Vagina (tissue), 2 donors: ENCODE data around the gene RPS19. TPM values are rescaled to one million over a fixed set of nuclear protein-coding genes. Genes with fewer than 3 reads are reported as not detected.

Source experiments
- DNase-seq, 2 donors: peaks; one replicate each; pipeline ENCODE4 v3.0.0-alpha.2; 2017; ENCODE audit errors: extremely low spot score in 2 of 2
- H3K27ac ChIP-seq: fragments of 200-600 bp; sonication (generic); one replicate; pipeline ENCODE4 v1.5.1; 2019
- H3K27me3 ChIP-seq: fragments of 200-600 bp; sonication (generic); one replicate; pipeline ENCODE4 v1.5.1; 2019
- H3K36me3 ChIP-seq, 2 donors: fragments of 200-600 bp; sonication (generic); one replicate each; pipeline ENCODE4 v1.5.1; 2017 to 2019
- H3K4me1 ChIP-seq: fragments of 200-600 bp; sonication (generic); one replicate; pipeline ENCODE4 v1.5.1; 2019
- H3K4me3 ChIP-seq, 2 donors: fragments of 200-600 bp; sonication (generic); 1 replicate in 1 of 2; 2 replicates in 1 of 2; pipeline ENCODE4 v1.5.1; 2016 to 2019
- H3K9me3 ChIP-seq: fragments of 200-600 bp; sonication (generic); one replicate; pipeline ENCODE4 v1.5.1; 2019
- POLR2A ChIP-seq, 2 donors: fragments of 450-650 bp; IDR thresholded peaks; one replicate each; pipeline ENCODE4 v1.6.1; 2017; ENCODE audit warnings: antibody characterized with exemption in 2 of 2, mild to moderate bottlenecking in 2 of 2, moderate library complexity in 2 of 2
- POLR2AphosphoS5 ChIP-seq, 2 donors: sonication (generic); formaldehyde crosslinking; IDR thresholded peaks; one replicate each; pipeline ENCODE4 v1.9.0; 2017; ENCODE audit warnings: antibody characterized with exemption in 2 of 2, mild to moderate bottlenecking in 2 of 2, low read depth in 1 of 2; ENCODE audit not compliant: insufficient read depth in 1 of 2
- intact Hi-C: fragments of 100-400 bp; cut with DNase I; formaldehyde crosslinking; loops from one replicate; pipeline ENCODE4 v1.15.1; 2023
- total RNA-seq: library from RNA; depleted of rRNA; stranded (reverse); fragments of >200 nt; gene quantifications from one replicate; pipeline ENCODE4 v1.2.3, GENCODE V29; 2016
- TF ChIP-seq, protein P1 (sequence below), 3 experiments: fragments of 450-650 bp in 2 of 3; fragments of 200-600 bp in 1 of 3; sonication (generic) in 1 of 3; IDR thresholded peaks; one replicate each; pipeline ENCODE4 v1.5.1; 2017 to 2019; ENCODE audit warnings: antibody characterized with exemption in 3 of 3, mild to moderate bottlenecking in 2 of 3, moderate library complexity in 2 of 3

Gene RPS19
- total RNA-seq, 1 donor from 2014 or later, result 1,554 TPM

DNA sequence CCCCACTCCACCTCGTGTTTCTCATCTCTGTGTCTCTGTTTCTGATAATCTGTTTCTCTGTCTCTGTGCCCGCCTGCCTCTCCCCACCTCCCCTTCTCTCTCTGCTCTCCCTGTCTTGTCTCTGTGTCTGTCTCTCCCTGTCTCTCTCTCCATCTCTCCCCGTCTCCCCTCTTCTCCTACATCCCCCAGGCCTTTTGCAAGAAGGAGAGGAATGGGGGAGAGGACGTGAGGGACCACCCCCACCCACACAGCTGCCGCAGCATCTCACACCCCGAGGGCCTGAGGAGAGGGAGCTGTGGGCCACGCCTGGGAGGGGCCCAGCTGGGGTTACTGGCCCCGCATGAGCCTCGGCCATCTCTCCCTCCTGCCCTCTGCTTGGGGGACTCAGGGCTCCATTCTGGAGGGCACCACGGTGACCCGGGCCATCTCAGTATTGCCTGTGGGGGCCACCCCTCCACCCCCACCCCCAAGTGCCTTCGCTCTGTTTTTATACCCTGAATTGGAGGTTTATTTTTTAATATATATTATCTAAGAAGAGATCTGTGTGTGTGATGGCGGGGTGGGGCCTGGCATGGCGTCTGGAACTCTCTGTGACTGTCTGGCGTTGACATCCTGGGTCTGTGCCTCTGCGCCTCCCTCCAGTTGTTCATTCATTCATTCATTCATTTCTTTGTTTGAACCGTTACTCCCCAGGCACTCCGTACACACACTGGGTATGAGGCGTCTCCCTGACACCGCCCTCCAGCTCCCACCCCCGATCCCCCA is 47.0 kb downstream of the RPS19 start:
- no peaks in the 10 kb centered on the region for H3K4me1 ChIP-seq
- intact Hi-C loops, result no loop called here
- no peaks in the 10 kb centered on the region for H3K27me3 ChIP-seq
- H3K9me3 ChIP-seq, result no peaks in the 10 kb centered on the region
- no peak for TF ChIP-seq POLR2AphosphoS5 (IDR thresholded peaks at IDR 0.05; ENCODE audit: insufficient read depth in 1 of 2, low read depth in 1 of 2)
- TF ChIP-seq, protein P1, sequence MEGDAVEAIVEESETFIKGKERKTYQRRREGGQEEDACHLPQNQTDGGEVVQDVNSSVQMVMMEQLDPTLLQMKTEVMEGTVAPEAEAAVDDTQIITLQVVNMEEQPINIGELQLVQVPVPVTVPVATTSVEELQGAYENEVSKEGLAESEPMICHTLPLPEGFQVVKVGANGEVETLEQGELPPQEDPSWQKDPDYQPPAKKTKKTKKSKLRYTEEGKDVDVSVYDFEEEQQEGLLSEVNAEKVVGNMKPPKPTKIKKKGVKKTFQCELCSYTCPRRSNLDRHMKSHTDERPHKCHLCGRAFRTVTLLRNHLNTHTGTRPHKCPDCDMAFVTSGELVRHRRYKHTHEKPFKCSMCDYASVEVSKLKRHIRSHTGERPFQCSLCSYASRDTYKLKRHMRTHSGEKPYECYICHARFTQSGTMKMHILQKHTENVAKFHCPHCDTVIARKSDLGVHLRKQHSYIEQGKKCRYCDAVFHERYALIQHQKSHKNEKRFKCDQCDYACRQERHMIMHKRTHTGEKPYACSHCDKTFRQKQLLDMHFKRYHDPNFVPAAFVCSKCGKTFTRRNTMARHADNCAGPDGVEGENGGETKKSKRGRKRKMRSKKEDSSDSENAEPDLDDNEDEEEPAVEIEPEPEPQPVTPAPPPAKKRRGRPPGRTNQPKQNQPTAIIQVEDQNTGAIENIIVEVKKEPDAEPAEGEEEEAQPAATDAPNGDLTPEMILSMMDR (IDR thresholded peaks at IDR 0.05), result no peak
- no peak for TF ChIP-seq POLR2A (IDR thresholded peaks at IDR 0.05)
- no peak overlapping the region for H3K4me3 ChIP-seq
- DNase-seq, result no peak
- H3K36me3 ChIP-seq, result peaks cover 0 to 45% of the 10 kb centered on the region in 2 donors
- H3K27ac ChIP-seq, result no peak overlapping the region

DNA sequence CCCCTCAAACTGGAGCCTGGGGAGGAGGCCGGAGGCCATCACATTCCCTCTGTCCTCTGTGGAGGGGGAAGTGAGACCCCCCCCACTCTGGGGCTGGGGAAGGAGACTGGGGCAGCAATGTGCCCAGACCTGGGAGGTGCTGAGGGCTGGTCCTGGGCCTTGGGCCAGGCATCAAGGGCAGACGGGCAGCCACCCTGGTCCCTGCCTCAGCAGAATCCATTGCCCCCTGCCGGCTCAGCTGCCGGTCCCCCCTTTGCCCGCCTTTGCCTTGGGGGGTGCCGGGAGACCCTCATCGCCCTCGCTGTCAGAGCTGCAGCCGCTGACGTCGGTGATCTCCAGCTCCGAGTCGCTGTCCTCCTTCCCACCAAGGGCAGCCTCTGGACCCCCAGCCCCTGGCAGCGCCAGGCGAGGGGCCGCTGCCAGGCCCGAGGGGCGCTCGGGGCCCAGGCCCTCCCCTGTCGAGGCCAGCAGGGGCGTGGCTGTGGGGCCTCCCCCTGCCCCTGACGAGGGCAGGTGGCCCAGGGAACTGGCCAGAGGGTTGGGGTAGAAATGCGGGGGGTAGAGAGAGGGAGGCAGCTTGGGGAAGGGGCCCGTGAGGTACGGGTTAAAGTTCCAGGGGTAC is 48.0 kb downstream of the RPS19 start:
- no peaks in the 10 kb centered on the region for H3K9me3 ChIP-seq
- DNase-seq, result no peak
- no peaks in the 10 kb centered on the region for H3K27me3 ChIP-seq
- intact Hi-C loops, result no loop called here
- no peak overlapping the region for H3K27ac ChIP-seq
- H3K36me3 ChIP-seq, result peaks cover 0 to 35% of the 10 kb centered on the region in 2 donors
- peaks cover 5% of the 10 kb centered on the region for H3K4me1 ChIP-seq
- no peak overlapping the region for H3K4me3 ChIP-seq
- no peak for TF ChIP-seq POLR2AphosphoS5 (IDR thresholded peaks at IDR 0.05; ENCODE audit: insufficient read depth in 1 of 2, low read depth in 1 of 2)
- TF ChIP-seq POLR2A (IDR thresholded peaks at IDR 0.05), result no peak
- TF ChIP-seq, protein P1 (IDR thresholded peaks at IDR 0.05), result no peak

DNA sequence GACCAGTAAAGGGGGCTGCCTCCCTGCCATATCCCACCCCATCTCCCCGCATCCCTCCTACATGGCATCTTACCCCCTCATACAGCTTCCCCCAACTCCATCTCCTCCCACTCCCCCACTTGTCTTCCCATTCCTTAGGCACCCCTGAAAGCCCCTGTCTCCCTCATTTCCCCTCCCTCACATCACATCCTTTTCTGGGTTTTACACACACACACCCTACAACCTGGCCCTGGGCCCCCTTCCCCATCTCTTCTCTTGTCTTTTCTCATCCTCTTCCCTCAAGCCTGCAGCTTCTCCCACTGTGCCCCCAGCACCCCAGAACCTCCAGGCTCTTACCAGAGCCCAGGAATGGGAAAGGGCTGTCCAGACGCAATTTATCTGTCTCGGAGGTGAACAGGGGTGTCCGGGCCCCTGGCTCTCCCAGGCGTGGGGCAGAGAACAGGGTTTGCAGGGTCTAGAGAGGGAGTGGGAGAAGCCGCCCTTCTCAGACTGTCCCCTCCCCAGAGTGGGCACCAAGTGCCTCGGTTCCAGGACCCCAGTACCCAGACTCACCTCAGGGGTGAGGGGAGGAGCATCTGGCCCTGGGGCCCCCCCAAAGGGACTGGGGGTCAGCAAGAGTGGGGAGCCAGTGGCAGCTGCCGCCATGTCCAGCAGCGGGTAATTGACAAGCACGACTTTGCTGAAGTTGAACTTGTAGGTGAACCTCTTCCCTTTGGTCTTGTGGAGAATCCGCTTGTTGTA is 48.8 kb downstream of the RPS19 start:
- intact Hi-C loops, result no loop called here
- Histone ChIP-seq H3K9me3 (no peaks in the 10 kb centered on the region), H3K4me1 (peaks cover 10% of the 10 kb centered on the region), H3K27ac (no peak overlapping the region), H3K4me3 (no peak overlapping the region), H3K36me3 (peaks cover 0 to 27% of the 10 kb centered on the region in 2 donors), H3K27me3 (no peaks in the 10 kb centered on the region)
- no peak for DNase-seq
- TF ChIP-seq POLR2AphosphoS5 (IDR thresholded peaks at IDR 0.05; ENCODE audit: insufficient read depth in 1 of 2, low read depth in 1 of 2), result no peak
- TF ChIP-seq POLR2A (IDR thresholded peaks at IDR 0.05), result no peak
- TF ChIP-seq, protein P1 (IDR thresholded peaks at IDR 0.05), result no peak

DNA sequence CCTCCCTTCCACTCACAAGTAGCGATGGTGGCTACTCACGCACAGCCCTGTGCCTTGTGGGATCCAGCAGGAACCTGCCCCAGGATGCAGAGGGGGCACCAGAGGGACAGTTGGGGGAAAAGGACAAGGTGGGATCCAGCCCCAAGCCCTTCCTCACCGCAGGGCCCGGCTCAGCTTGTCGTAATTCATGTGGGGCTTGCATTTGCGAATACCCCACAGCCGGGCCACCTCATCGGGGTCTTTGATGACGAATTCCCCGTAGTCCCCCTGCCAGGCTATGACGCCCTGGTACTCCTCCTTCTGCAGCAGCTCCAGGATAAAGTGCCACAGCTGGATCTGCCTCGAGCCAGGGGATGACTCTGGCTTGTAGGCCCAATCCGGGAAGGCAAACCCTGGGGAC is 49.7 kb downstream of the RPS19 start:
- Histone ChIP-seq H3K27me3 (no peaks in the 10 kb centered on the region), H3K9me3 (no peaks in the 10 kb centered on the region), H3K36me3 (peaks cover 0 to 19% of the 10 kb centered on the region in 2 donors), H3K27ac (no peak overlapping the region), H3K4me3 (no peak overlapping the region), H3K4me1 (peaks cover 10% of the 10 kb centered on the region)
- intact Hi-C loops, result no loop called here
- no peak for DNase-seq
- TF ChIP-seq POLR2AphosphoS5 (IDR thresholded peaks at IDR 0.05; ENCODE audit: insufficient read depth in 1 of 2, low read depth in 1 of 2) (no peak), POLR2A (IDR thresholded peaks at IDR 0.05) (no peak)
- TF ChIP-seq, protein P1 (IDR thresholded peaks at IDR 0.05), result no peak
